Activated CD4-positive, alpha-beta T cell treated with anti-CD3 and anti-CD28 coated beads, Interleukin-10, Interleukin-2, amounts not matched to agents 100 ng/mL and 50 ng/mL, durations not matched to agents 16 hours and 8 hours (primary cell): ENCODE data around the gene HES3.

Experiments used
- DNase-seq: peaks from one replicate; pipeline ENCODE4 v3.0.0-alpha.2; 2020

HES3 gene

GRCh38 chr1:6265151-6265550, 21.2 kb downstream of the HES3 start:
- no peak for DNase-seq

GRCh38 chr1:6266641-6267040, 22.7 kb downstream of the HES3 start:
- no peak for DNase-seq

GRCh38 chr1:6267686-6268322, 23.8 kb downstream of the HES3 start:
- DNase-seq, result no peak

- no peak for DNase-seq
Measured at GRCh38 chr1:6268415-6268814, 24.4 kb downstream of the HES3 start.

- no peak for DNase-seq
Measured at GRCh38 chr1:6269296-6269695, 25.3 kb downstream of the HES3 start.

- no peak for DNase-seq
Measured at GRCh38 chr1:6269720-6270400, 25.9 kb downstream of the HES3 start.

- no peak for DNase-seq
Measured at GRCh38 chr1:6270401-6270800, 26.4 kb downstream of the HES3 start.

- no peak for DNase-seq
Measured at GRCh38 chr1:6271006-6271405, 27.0 kb downstream of the HES3 start.

- DNase-seq, result no peak
Measured at GRCh38 chr1:6271554-6271953, 27.6 kb downstream of the HES3 start.

GRCh38 chr1:6272452-6272851, 28.5 kb downstream of the HES3 start:
- DNase-seq, result no peak

GRCh38 chr1:6272868-6273267, 28.9 kb downstream of the HES3 start:
- DNase-seq, result no peak

GRCh38 chr1:6273380-6273891, 29.5 kb downstream of the HES3 start:
- no peak for DNase-seq

- no peak for DNase-seq
Measured at GRCh38 chr1:6274102-6274501, 30.1 kb downstream of the HES3 start.

GRCh38 chr1:6274622-6275139, 30.7 kb downstream of the HES3 start:
- DNase-seq, result no peak

GRCh38 chr1:6275826-6276782, 32.1 kb downstream of the HES3 start:
- no peak for DNase-seq

- no peak for DNase-seq
Measured at GRCh38 chr1:6276811-6277555, 33.0 kb downstream of the HES3 start.

- DNase-seq, result no peak
Measured at GRCh38 chr1:6278263-6278662, 34.3 kb downstream of the HES3 start.

GRCh38 chr1:6279066-6279465, 35.1 kb downstream of the HES3 start:
- DNase-seq, result no peak

GRCh38 chr1:6279613-6280383, 35.8 kb downstream of the HES3 start:
- no peak for DNase-seq

GRCh38 chr1:6280761-6281451, 36.9 kb downstream of the HES3 start:
- no peak for DNase-seq
